Prostate gland (tissue), 1 donor: ENCODE data around the gene GPM6B.

ENCODE experiments used
- POLR2A ChIP-seq: fragments of 450-650 bp; IDR thresholded peaks from one replicate; pipeline ENCODE4 v1.6.1; 2016; ENCODE audit warnings: antibody characterized with exemption, mild to moderate bottlenecking
- POLR2AphosphoS5 ChIP-seq: sonication (generic); formaldehyde crosslinking; IDR thresholded peaks from one replicate; pipeline ENCODE4 v1.6.1; 2017; ENCODE audit warnings: antibody characterized with exemption

GRCh38 chrX:13837290-13837745, 20.4 kb upstream of the GPM6B start:
- TF ChIP-seq POLR2AphosphoS5 = no peak
- no peak for TF ChIP-seq POLR2A
